Spleen (tissue), 3 donors: ENCODE results near the gene DDX27.

ENCODE experiments used
- POLR2A ChIP-seq, 3 donors: fragments of 450-650 bp; IDR thresholded peaks; one replicate each; pipeline ENCODE4 v1.5.1; 2017; ENCODE audit warnings: antibody characterized with exemption in 3 of 3, mild to moderate bottlenecking in 1 of 3
- POLR2AphosphoS5 ChIP-seq, 3 donors: sonication (generic); formaldehyde crosslinking; IDR thresholded peaks; one replicate each; pipeline ENCODE4 v1.5.1; 2017; ENCODE audit warnings: antibody characterized with exemption in 3 of 3

DNA sequence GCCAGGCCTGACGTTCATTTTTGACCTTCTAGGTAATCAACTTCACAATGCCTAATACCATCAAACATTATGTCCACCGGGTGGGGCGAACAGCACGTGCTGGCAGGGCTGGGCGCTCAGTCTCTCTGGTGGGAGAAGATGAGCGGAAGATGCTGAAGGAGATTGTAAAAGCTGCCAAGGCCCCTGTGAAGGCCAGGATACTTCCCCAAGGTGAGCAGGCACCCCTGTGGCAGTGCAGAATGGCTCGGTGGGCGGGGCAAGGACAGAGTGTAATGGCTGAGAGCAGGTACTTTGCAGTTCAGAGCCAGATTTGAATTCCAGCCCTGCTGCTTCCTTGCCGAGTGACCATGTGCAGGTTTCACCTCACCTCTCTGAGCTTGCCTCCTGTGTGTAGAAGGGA is 17.1 kb downstream of the DDX27 start:
- TF ChIP-seq POLR2A (IDR thresholded peaks at IDR 0.05), result no peak
- no peak for TF ChIP-seq POLR2AphosphoS5 (IDR thresholded peaks at IDR 0.05)
